Kidney epithelial cell (primary cell): Measurements from ENCODE around the gene ZNF135. TPM values are rescaled to one million over a fixed set of nuclear protein-coding genes. Genes with fewer than 3 reads are reported as not detected.

Experiments
- DNase-seq: peaks from one replicate; pipeline ENCODE4 v3.0.0-alpha.2; 2010; ENCODE audit warnings: low read depth
- H3K27me3 ChIP-seq: 2 replicates; pipeline ENCODE4 v1.6.0; 2011; ENCODE audit warnings: low read length; ENCODE audit not compliant: control insufficient read depth, insufficient read depth
- H3K36me3 ChIP-seq: 2 replicates; pipeline ENCODE4 v1.5.1; 2011; ENCODE audit warnings: low read length; ENCODE audit not compliant: control insufficient read depth, insufficient read depth
- H3K4me3 ChIP-seq: 2 replicates; pipeline ENCODE4 v1.5.1; 2011; ENCODE audit warnings: low read depth, mild to moderate bottlenecking, control low read depth, low read length
- CTCF ChIP-seq: IDR thresholded peaks from 2 replicates; pipeline ENCODE4 v1.5.1; 2011; ENCODE audit warnings: mild to moderate bottlenecking, moderate library complexity, low read length, control low read depth, inconsistent platforms; ENCODE audit not compliant: insufficient read depth, poor library complexity, severe bottlenecking
- total RNA-seq: library from RNA; depleted of rRNA; stranded (reverse); fragments of >200 nt; gene quantifications from 2 replicates; pipeline ENCODE4 v1.2.3, GENCODE V29; 2015

Gene ZNF135
- total RNA-seq, 1 donor from 2014 or later = 5.1 TPM

DNA sequence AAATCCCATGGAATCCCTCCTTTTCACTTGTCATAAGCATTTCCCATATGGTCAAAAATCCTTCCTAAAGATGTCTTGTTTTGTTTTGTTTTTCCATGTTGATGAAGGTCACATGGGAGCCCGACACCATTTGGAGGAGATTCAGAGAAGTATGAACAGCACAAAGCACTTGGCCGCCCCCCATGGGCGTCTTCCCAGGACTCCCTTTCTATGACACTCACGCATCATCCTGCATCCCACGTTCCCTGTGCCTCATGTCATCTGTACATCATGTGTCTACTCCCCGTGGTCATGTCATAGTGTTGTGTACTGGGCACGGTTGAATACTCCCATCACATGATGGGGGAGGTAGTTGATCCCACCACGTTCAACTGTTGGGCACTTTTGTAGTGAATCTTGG, 23.2 kb upstream of the ZNF135 start:
- Histone ChIP-seq H3K4me3 (no peak overlapping the region), H3K36me3 (no peaks in the 10 kb centered on the region), H3K27me3 (peaks cover 2% of the 10 kb centered on the region)
- TF ChIP-seq CTCF = no peak
- no peak for DNase-seq

GRCh38 chr19:58037927-58038687, 21.0 kb upstream of the ZNF135 start:
- Histone ChIP-seq H3K27me3 (peaks cover 2% of the 10 kb centered on the region), H3K36me3 (no peaks in the 10 kb centered on the region), H3K4me3 (no peak overlapping the region)
- TF ChIP-seq CTCF = no peak
- DNase-seq = no peak

DNA sequence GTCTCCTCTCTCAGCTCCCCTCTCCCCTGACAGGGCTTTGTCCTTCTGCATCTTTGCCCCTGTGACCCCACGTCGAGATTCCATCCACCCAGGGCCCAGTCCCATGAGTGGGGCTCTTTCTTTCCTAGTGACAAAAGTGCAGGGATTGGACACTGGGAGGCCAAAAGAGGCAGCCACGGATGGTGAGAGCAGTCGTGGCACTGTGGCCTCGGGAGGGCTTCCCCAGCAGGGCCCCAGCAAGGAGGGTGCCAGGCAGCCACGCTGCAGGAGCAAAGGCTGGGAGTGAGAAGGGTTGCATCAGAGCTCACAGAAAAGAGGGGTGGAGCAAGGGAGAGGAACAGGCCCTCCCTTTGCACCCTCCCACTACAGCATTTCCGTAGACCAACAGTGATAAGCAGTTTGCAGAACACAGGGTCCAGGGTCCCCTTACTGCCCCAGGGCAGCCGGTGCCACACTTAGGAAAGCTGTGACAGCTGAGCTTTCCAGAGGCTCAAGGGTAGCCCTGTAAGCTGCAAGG, 20.3 kb upstream of the ZNF135 start:
- no peak for TF ChIP-seq CTCF
- no peak overlapping the region for H3K4me3 ChIP-seq
- H3K36me3 ChIP-seq = no peaks in the 10 kb centered on the region
- H3K27me3 ChIP-seq = peaks cover 2% of the 10 kb centered on the region
- no peak for DNase-seq

- Histone ChIP-seq H3K4me3 (no peak overlapping the region), H3K36me3 (no peaks in the 10 kb centered on the region), H3K27me3 (no peaks in the 10 kb centered on the region)
- DNase-seq = no peak
- TF ChIP-seq CTCF = no peak
Observed at GRCh38 chr19:58040751-58041525, 18.1 kb upstream of the ZNF135 start.

- H3K4me3 ChIP-seq = no peak overlapping the region
- no peaks in the 10 kb centered on the region for H3K36me3 ChIP-seq
- H3K27me3 ChIP-seq = no peaks in the 10 kb centered on the region
- no peak for TF ChIP-seq CTCF
- no peak for DNase-seq
Observed at GRCh38 chr19:58042495-58043340, 16.4 kb upstream of the ZNF135 start.
